Erythroblast (primary cell): ENCODE data around the gene IARS1.

Experiments
- GATA1 ChIP-seq: IDR thresholded peaks from 2 replicates; pipeline ENCODE4 v1.6.1; 2011; ENCODE audit warnings: low read depth, mild to moderate bottlenecking, control low read depth, low read length, moderate library complexity
- POLR2A ChIP-seq: IDR thresholded peaks from 2 replicates; pipeline ENCODE4 v1.6.1; 2011; ENCODE audit warnings: mild to moderate bottlenecking, low read length

GRCh38 chr9:92266486-92266885 lies 27.0 kb downstream of the IARS1 start:
- TF ChIP-seq POLR2A (no peak), GATA1 (no peak)
